Measurements from ENCODE around the gene ZSCAN21. TPM values are rescaled to one million over a fixed set of nuclear protein-coding genes. Genes with fewer than 3 reads are reported as not detected.
A peak's percentile ranks its signal among the peaks of the same experiment; 100 is the strongest.

Gene ZSCAN21
- total RNA-seq, 1 donor from 2014 or later, result 8.4 TPM

- peaks cover 23% of the 10 kb centered on the region for H3K4me1 ChIP-seq
- no peak overlapping the region for H3K4me3 ChIP-seq
- ATAC-seq (no peak), DNase-seq (no peak)
- H3K9me3 ChIP-seq, result no peaks in the 10 kb centered on the region
- H3K27ac ChIP-seq, result no peak overlapping the region
- H3K36me3 ChIP-seq, result peaks cover 92% of the 10 kb centered on the region
- no peaks in the 10 kb centered on the region for H3K27me3 ChIP-seq (ENCODE audit: low read depth)
- intact Hi-C loops (cut with DNase I), result no loop called here
- TF ChIP-seq, protein P1, sequence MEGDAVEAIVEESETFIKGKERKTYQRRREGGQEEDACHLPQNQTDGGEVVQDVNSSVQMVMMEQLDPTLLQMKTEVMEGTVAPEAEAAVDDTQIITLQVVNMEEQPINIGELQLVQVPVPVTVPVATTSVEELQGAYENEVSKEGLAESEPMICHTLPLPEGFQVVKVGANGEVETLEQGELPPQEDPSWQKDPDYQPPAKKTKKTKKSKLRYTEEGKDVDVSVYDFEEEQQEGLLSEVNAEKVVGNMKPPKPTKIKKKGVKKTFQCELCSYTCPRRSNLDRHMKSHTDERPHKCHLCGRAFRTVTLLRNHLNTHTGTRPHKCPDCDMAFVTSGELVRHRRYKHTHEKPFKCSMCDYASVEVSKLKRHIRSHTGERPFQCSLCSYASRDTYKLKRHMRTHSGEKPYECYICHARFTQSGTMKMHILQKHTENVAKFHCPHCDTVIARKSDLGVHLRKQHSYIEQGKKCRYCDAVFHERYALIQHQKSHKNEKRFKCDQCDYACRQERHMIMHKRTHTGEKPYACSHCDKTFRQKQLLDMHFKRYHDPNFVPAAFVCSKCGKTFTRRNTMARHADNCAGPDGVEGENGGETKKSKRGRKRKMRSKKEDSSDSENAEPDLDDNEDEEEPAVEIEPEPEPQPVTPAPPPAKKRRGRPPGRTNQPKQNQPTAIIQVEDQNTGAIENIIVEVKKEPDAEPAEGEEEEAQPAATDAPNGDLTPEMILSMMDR (IDR thresholded peaks at IDR 0.05), result no peak
Observed at GRCh38 chr7:100095289-100095688, 45.7 kb downstream of the ZSCAN21 start.

DNA sequence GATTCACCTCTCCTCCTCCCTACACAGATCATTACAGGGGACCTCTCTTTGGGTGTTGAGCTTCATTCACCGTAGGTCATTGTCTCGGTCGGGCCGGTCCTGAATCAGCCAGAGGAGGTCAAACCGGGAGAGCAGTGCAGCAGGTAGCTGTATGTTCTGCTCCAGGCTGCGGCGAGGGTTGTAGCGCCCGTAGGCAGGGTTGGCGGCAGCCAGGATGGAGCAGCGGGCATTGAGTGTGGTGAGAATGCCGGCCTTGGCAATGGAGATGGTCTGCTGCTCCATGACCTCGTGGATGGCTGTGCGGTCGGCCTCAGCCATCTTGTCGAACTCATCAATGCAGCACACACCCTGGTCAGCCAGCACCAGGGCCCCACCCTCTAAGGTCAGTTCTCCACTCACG is 46.1 kb downstream of the ZSCAN21 start:
- no peak for DNase-seq

GRCh38 chr7:100098913-100099312 is 49.3 kb downstream of the ZSCAN21 start:
- Histone ChIP-seq H3K9me3 (no peaks in the 10 kb centered on the region), H3K36me3 (peaks cover 68% of the 10 kb centered on the region), H3K4me3 (no peak overlapping the region), H3K27me3 (ENCODE audit: low read depth) (no peaks in the 10 kb centered on the region), H3K4me1 (peaks cover 24% of the 10 kb centered on the region), H3K27ac (no peak overlapping the region)
- no peak for ATAC-seq
- intact Hi-C loops (cut with DNase I), result no loop called here
- TF ChIP-seq, protein P1 (IDR thresholded peaks at IDR 0.05), result no peak
- no peak for DNase-seq

More for the DNA sequence above, 46.1 kb downstream of the ZSCAN21 start:
- intact Hi-C loops (cut with DNase I), result no loop called here
- ATAC-seq, result no peak
- H3K9me3 ChIP-seq, result no peaks in the 10 kb centered on the region
- H3K4me3 ChIP-seq, result no peak overlapping the region
- peaks cover 88% of the 10 kb centered on the region for H3K36me3 ChIP-seq
- no peak overlapping the region for H3K27ac ChIP-seq
- TF ChIP-seq, protein P1 (IDR thresholded peaks at IDR 0.05), result no peak
- no peaks in the 10 kb centered on the region for H3K27me3 ChIP-seq (ENCODE audit: low read depth)
- peaks cover 22% of the 10 kb centered on the region for H3K4me1 ChIP-seq

GRCh38 chr7:100099452-100099851 is 49.9 kb downstream of the ZSCAN21 start:
- Histone ChIP-seq H3K27me3 (ENCODE audit: low read depth) (no peaks in the 10 kb centered on the region), H3K4me3 (peak overlapping the region; percentile 97), H3K36me3 (peaks cover 68% of the 10 kb centered on the region), H3K4me1 (peaks cover 24% of the 10 kb centered on the region), H3K27ac (no peak overlapping the region), H3K9me3 (no peaks in the 10 kb centered on the region)
- DNase-seq (no peak), ATAC-seq (no peak)
- TF ChIP-seq, protein P1 (IDR thresholded peaks at IDR 0.05), result no peak
- intact Hi-C loops (cut with DNase I), result no loop called here

- peaks cover 24% of the 10 kb centered on the region for H3K4me1 ChIP-seq
- peak overlapping the region; percentile 91 for H3K27ac ChIP-seq
- ATAC-seq (peak; percentile 95 to 96), DNase-seq (peak; percentile 93)
- H3K27me3 ChIP-seq (ENCODE audit: low read depth), result no peaks in the 10 kb centered on the region
- H3K4me3 ChIP-seq, result peak overlapping the region; percentile 97
- no peaks in the 10 kb centered on the region for H3K9me3 ChIP-seq
- intact Hi-C loops (cut with DNase I), result no loop called here
- TF ChIP-seq, protein P1 (IDR thresholded peaks at IDR 0.05), result no peak
- peaks cover 68% of the 10 kb centered on the region for H3K36me3 ChIP-seq
Observed at GRCh38 chr7:100100420-100101015, 50.9 kb downstream of the ZSCAN21 start.
